Measurements from ENCODE around the gene CORO7.
"Not testable (repeated sequence)": the region's sequence is repeated elsewhere in the genome, so short reads cannot be mapped to it uniquely, and the experiment has no call there.

The CORO7 gene

DNA sequence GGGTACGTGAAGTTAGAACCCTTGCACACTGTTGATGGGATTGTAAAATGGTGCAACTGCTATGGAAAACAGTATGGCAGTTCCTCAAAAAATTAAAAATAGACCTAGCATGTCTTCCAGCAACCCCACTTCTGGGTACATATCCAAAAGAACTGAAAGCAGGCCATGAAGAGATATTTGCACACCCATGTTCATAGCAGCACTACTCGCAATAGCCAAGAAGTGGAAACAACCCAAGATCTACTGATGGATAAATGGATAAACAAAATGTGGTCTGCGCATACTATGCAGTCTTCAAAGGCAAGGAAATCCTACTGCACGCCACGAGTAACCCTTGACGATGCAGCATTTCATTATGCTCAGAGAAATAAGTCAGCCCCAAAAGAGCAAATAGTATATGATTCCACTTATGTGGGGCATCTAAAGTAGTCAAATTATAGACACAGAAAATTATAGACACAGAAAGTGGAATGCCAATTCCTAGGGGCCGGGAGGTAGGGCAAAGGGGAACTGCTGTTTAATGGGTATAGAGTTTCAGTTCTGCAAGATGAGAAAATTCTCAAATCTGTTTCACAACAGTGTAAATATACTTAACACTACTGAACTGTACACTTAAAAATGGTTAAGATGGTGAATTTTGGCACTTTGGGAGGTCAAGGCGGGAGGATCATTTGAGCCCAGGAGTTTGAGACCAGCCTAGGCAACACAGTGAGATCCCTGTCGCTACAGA lies 17.2 kb downstream of the CORO7 start:
- no peak for DNase-seq

DNA sequence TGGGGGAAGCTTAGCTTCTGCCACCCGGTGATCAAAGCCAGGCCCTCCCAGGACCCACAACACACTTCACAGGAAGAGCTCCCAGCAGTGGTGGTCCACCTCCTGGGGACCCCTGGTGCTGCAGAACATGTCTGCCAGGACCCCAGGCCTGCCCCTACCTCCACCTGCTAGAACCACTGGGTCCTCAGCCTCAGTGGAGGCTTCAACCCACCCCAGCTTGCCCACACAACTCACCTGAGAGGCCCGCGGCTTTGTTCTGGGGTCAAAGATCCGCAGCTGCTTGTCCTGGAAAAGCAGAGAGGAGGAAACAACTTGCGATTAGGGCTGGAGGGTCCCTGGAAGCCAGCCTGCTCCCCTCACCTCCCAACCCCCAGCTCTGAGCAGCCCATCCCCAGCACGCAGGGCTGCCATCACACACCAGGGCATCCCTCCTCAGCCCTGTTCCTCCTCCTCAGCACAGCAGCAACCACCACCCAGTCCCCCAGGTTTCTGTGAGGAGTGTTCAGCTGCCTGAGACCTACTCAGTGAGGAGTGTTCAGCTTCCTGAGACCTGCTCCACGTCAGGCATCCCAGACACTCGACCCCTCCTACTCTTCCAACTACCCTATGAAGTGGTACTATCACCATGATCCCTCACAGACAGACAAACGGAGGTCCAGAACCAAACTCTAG lies 21.2 kb downstream of the CORO7 start:
- no peak for DNase-seq

DNA sequence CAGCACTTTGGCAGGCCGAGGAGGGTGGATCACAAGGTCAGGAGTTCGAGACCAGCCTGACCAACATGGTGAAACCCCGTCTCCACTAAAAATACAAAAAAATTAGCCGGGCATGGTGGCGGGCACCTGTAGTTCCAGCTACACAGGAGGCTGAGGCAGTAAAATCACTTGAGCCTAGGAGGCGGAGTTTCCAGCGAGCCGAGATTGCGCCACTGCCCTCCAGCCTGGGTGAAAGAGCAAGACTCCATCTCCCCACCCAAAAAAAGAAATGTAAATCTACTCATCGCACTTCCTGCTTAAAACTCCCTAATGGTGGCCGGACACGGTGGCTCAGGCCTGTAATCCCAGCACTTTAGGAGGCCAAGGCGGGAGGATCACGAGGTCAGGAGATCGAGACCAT lies 22.5 kb downstream of the CORO7 start:
- DNase-seq = not testable (repeated sequence)

DNA sequence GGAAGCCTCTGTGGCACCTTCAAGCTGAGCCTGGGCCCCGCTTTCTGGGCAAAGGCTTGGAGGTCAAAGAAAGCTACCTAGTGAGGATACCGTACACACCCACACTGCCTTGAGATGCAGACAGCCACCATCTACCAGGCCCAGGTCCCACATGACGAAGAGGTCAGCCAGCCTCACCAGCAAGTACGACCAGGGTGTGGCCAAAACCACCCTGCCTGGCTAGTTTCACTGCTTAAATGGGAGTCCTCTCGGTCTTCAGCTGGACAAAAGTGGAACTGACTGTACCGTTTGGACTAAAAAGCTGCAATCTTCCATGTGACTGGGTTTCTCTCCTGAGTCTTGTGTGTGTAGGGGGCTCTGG lies 23.2 kb downstream of the CORO7 start:
- no peak for DNase-seq

DNA sequence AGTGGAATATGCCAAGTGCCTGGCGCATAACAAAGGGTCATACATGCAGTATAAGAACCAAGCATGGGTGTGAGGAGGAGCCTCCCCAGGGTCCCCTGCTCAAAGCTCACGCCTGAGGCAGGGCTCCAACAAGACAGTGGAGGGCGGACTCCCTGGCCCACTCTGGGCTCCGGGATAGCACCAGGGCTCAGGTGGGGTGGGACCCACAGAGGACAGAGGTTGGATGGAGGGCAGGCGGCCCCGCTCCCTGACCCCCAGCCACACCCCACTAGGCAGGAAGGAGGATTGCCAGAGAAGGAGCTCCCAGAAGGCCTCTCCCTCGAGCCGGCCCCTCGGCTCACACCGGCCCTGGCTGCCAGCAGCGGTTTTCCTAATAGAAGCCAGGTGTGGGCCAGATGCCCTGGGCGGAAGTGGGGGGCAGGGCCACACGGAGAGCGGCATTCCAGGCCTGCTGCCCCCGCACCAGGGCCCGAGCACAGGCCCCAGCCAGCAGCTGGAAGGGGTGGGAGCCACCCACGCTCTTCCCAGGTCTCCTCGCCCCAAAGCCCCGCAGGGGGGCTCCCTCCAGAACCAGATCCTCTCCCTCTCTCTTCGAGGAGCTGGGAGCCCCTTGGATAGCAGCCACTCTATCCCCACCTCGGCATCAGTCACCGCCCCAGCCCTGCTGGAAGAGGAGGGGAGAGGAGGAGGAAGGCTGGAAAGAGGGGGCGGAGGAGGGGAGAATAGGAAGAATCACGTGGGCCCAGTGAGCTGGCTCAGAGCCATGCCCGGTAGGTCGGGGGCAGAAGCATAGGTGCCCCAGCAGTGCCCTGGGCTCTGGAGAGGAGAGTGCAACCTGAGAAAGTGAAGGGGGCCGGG lies 23.8 kb downstream of the CORO7 start:
- no peak for DNase-seq

DNA sequence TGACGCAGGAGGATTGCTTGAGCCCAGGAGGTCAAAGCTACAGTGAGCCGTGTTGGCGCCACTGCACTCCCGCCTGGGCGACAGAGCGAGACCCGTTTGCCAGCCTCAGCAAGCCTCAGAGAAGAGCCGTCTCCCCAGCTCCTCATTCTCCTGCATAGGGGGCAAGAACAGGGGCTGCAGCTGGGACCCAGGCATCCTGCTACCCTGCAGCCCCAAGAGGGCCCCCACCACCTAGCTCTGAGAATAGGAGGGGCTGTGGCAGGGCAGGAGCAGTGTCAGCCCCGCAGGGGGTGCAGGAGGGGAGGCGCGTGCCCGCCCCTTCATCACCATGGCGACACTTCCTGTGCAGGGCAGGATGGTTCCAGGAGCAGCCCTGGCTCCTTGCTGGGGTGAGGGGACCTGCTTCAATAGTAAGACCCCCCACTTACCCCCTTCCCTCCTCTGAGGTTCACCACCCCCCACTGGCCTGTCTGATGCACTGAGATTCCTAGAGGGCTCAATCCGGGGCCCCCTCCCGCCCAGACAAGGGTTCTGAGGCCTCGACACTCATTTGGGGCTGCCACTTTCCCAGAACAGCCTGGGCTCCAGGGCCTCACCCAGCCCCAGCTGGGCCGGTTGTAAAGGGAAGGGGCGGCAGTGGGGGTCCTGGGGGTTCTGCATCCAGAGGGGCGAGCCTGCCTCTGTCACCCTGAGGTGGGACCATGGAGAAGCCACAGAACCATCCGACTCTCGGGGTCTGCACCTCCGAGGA lies 24.6 kb downstream of the CORO7 start:
- DNase-seq = no peak

DNA sequence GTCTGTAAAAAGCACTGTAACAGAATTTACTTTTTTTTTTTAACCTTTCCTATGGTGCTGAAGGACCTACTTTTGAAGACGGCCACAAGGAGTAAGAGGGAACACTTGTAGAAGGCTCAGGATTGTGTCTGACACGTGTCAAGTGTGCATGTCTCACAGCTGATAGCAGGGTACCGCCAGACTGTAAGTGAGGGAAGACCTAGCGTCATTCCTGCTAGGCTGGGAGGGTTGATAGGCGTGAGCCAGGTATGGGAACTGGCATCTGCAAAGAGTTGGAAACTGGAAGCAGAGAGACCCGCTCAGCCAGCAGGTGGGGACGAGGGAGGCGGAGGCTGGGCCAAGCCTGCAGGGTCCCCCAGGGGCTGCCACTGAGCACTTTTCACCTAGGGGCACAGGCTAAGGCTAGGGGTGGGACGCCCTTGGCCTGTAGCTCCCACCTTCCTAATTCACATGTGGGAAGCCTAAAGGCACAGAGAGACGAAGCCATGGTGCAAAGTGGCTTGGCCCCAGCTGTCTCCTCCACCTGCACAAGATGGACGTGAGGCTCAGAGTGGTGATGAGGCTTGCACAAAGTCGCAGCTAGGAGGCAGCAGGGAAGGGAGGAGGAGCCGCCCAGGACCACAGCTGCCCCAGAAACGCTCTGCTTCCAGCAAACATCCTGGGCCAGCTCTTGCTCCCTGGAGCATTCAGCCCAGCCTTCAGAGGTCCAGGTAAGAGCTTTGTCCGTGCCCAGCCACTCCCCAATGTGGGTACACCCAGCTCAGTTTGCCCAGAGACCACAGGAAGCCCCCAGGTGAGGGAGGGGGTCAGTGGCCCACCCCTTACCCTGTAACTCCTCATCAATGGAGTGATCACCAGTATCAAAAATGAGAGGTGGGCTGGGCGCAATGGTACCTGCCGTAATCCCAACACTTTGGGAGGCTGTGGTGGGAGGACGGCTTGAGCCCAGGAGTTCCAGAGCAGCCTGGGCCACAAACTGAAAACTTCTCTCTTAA lies 25.8 kb downstream of the CORO7 start:
- DNase-seq = no peak

DNA sequence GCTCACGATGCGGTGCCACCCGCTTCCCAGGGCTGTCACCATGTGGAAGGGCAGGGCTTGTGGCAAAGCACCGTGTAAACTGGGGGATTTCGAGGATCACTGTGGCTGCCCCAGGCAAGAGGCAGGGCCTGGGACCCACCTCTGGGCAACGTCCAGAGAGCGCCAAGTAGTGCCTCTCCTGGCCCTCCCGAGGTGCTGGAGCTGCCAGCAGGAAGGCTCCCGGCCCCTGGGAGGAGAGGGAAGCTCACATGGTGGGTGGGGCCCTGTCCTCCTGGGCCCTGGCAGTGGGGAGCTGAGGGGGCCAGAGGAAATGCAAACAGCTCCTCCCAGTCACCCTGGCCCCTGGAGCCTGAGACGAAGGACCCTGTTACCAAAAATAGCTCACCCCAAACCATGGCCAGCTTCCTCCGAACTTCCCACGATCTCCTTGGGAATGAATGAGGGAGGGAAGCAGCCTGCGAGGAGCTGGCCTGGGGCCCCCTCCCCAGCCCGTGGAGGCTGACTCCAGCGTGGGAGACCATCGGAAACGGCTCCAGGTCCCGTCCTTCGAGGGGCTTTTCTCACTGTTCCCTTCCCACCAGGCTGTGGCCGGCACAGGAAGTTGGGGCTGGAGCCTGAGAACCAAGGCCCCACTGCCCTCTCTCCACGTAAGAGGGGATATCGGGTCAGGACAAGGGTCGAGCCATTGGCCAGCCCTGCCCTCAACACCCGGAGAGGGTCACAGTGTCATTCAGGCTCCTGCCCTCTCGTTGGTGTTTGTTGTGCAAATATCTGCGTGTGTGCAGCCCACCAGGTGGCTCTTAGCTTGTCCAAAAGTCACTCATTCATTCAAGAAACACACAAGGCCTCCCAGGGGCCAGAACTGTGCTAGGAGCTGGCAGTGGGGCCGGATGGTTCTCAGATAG lies 27.1 kb downstream of the CORO7 start:
- DNase-seq = no peak

DNA sequence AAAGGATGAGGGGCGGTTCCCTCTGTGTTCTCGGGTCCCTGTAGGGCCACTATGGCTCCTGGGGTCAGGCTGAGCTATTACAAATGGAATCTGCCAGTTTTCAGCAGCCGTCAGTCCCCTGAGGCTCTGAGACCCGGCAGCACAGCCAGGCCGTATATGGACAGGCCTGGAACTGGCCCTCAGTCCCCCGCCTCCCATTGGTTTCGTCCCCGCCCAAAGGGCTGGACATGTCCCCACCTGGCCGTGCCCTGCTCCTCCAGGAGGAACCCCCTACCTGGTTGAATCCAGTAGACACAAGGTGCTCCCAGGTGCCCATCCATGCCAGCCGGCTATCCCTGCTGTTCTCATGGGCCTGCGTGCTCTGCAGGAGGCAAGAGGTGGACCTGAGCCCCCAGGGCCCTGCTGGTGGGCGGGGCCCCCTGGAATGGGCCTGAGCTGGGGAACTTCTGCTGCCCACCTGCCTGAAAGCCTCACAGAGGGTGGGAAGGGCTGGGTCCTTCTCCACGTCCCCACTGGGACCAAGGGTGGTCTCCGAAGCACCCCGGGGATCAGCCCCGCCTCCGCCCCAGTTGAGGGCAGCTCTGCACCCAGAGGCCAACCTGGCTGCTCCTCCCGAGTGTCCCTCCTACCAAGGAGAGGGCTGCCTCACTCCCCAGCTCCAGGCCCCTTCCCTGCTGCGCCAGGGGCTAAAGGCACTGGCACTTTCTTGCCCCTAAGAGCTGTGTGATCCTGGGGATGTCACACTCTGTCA lies 27.9 kb downstream of the CORO7 start:
- no peak for DNase-seq

DNA sequence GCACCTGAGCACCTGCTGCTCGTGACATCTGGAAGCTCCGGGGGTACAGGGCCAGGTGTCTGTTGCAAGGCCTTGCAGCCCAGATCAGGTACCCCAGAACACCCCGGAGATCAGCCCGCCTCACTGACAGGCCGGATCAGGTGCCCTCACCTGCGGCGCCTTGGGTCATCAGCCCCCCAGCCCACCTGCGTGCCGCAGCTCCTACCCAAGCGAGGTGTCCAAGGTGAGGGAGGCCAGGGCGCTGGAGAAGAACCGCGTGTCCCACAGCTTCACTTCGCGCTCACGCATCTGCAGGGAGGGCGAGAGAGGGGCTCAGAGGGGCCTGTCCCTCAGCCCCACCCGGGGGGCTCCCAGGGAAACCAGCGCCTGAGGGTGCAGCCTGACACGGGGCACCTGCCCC lies 28.6 kb downstream of the CORO7 start:
- no peak for DNase-seq

DNA sequence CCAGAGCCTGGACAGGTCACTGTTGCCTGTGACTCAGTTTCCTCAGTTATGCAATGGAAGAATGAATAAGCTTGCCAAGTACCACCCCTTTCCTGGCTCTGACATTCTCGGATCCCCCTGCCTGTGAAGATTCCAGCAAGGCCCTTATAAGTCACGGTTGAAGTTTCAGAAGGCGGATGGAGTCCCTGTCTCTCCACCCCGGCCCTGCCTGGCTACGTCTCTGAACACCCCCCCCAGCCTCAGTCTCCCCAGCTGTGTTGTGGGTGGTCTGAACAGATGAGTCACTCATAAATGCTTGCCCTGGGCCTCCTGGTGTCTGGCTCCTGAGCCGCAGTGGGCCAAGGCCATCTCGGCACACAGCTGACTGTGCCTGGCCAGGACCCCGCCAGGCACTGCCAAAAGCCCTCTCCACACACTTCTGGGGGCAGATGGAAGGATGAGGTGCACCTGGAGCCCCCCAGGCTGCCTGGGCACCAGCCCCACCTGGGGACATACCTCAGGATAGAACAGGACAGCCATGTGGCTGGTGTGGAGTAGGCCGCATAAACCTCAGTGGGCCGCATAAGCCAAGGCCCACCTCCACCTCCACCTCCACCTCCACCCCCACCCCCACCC lies 29.3 kb downstream of the CORO7 start:
- no peak for DNase-seq

DNA sequence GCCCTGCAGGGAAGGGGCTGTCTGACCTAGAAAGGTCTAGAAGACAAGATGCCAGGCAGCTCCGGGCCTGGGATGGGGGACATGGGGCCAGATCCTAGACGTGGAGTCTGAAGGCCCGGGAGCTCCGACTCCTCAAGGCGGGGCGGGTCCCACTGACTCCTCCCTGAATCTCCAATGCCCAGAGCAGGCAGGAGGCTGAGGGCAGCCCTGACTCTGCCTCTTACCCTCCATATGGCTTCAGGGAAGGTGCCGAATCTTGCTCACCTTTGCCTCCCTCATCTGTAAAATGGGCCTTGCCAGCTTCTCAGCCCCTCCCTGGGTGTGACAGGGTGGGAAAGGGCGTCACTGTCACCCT lies 30.0 kb downstream of the CORO7 start:
- no peak for DNase-seq

DNA sequence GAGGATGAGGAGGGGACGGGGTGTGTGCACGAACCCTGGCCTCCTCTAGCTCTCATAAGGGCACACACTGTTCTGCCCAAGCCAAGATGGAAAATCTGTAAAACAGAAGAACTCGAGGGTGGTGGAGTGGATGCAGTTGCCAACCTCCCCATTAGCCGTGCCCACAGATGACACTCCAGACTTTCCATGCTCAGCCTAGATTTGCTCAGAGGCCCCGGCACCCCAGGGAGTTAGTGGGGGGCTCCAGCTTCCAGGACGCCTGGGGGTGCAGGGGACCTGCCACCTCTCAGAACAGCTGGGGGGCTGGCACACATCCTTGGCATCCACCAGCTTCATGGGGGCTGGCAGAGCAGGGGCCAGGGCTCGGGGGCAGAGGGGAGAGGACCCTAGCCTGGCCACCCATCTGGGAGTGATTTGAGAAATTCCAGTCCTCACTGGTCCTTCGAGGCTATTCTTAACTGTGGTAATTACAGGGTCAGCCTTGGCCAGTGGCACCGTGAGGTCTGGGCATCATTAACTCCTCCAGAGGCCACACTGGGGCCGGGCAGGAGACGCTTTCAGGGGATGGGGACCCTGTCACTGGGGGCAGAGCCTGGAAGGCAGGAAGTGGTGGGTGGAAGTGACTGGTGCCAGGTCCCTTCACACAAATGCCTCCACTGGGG lies 30.5 kb downstream of the CORO7 start:
- no peak for DNase-seq

DNA sequence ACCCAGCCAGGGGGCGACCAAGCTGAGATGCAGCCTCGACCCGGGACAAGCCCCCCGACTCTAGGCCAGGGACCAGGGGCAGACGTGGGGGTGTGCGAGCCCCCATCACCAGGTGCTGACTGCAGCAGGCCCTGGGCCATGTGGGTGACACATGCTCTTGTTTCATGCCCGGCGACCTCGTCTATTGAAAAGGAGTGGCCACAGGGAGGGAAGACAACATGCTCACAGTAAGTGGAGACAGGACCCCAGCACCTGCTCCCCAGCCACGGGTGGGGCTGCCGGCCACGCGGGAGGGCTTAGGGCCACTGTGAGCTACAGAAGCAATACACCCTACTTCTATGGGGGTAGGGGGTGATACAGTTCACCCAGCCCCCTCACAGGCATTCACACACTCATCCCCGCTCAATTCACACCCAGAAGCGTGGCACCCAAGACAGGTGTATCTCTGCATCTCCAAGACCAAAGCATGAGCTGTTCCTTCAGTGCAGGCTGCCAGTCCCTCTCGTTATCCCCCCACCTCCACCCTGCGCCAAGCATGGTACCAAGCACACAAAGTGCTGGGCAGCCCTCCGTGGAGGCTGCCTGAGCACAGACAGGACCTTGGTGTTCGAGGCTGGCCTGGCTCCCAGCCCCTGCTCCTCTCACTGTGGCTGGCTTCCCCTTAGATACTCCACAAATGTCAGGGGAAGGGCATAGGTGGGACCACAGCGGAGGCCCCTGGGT lies 31.2 kb downstream of the CORO7 start:
- no peak for DNase-seq

DNA sequence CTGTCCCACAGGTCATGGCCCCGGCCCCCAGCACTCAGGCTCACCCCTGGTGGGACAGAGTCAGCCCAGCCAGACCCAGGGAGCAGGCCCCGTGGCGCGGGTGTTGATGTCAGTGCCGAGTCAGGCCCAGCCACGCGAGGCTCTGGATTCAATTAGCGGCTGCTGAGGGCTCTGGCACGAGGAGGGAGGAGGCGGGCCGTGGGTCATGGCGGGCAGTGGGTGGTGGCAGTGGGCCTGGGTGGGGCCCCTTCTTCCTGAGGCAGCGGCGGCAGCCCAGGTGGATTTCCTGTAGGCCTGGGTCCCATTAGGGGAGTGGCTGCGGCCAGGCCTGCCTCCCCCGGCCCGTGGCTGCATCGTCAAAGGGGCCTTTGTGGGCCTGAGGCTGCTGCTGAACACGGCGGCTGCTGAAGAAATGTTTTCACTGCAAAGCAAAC lies 31.9 kb downstream of the CORO7 start:
- no peak for DNase-seq

DNA sequence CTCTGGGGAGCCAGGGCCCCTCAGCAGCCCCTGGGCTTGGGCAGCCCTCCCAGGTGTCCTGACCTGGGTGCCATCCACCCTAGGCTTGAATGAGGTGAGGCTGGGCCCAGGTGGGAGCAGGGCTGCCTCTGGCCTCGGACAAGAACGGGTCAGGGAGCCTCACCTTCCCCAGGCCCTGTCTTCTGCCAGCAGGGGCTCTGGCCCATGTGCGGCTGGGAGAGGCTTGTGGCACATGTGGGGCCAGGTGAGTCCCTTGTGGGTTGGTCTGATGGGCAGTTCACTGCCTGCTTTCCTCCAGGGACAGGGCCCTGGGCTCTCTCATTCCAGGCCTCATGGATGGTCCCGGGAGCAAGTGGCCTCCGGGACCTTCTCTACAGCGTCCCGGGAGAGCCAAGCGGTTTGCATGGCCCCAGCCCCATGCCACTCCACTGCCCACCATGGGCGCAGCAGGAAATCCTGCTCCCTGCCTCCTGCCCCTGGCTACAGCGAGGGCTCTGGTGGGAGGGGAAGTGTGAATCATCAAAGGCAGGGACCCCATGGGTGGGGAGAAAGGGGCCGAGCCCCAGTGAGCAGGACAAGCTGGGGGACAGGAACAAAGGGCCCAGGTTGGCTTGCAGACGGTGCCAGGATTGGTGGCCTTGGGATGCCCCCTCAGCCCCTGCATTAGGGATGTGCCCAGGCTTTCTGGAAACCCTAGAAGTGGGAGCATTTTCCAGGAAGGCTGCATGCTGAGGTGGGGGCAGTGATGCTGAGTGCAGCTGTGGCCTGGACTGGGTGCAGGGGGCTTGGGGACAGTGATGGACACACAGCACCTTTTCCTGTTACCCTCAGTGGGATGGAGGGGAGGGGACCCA lies 32.6 kb downstream of the CORO7 start:
- no peak for DNase-seq

DNA sequence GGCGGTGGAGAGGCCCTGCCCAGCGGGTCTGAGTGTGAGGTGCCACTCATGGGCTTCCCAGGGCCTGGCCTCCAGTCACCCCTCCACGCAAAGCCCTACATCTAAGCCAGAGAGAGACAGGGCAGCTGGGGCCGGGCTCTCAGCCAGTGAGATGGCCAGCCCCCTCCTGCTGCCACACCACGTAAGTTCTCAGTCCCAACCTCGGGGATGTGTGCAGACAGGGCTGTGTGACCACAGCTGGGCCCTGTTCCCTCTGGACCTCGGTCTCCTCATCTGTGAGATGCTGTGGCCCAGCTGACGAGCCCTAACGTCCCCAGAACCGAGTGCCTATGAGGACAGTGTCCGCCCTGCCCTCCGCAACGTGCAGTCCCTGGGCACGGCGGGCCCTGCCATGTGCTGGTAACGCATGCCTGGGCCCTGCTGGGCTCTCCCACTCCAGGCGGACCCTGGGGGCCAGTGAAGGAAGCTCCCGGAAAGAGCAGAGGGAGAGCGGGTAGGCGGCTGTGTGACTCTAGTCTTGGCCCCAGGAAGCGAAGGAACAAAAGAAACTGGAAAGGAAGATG lies 33.5 kb downstream of the CORO7 start:
- DNase-seq = no peak
